Measurements from ENCODE around the gene ATRIP.

GRCh38 chr3:48505968-48506504, 59.5 kb downstream of the ATRIP start:
- TF ChIP-seq, protein P1, sequence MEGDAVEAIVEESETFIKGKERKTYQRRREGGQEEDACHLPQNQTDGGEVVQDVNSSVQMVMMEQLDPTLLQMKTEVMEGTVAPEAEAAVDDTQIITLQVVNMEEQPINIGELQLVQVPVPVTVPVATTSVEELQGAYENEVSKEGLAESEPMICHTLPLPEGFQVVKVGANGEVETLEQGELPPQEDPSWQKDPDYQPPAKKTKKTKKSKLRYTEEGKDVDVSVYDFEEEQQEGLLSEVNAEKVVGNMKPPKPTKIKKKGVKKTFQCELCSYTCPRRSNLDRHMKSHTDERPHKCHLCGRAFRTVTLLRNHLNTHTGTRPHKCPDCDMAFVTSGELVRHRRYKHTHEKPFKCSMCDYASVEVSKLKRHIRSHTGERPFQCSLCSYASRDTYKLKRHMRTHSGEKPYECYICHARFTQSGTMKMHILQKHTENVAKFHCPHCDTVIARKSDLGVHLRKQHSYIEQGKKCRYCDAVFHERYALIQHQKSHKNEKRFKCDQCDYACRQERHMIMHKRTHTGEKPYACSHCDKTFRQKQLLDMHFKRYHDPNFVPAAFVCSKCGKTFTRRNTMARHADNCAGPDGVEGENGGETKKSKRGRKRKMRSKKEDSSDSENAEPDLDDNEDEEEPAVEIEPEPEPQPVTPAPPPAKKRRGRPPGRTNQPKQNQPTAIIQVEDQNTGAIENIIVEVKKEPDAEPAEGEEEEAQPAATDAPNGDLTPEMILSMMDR (IDR thresholded peaks at IDR 0.05): no peak
- TF ChIP-seq POLR2AphosphoS5 (IDR thresholded peaks at IDR 0.05) (no peak), POLR2A (IDR thresholded peaks at IDR 0.05) (no peak), EP300 (IDR thresholded peaks at IDR 0.05) (no peak)

All from upper lobe of left lung (tissue), 4 donors.